ENCODE results near the gene RC3H2.
A peak's percentile ranks its signal among the peaks of the same experiment; 100 is the strongest.

Gene RC3H2

GRCh38 chr9:122940454-122940748 lies 35.2 kb upstream of the RC3H2 start:
- no peak for TF ChIP-seq CTCF (IDR thresholded peaks at IDR 0.05; ENCODE audit: unreplicated experiment in 3 of 3)
- Mint-ChIP-seq H3K27me3 (ENCODE audit: low read depth) (no peaks in the 10 kb centered on the region), H3K36me3 (ENCODE audit: low read depth) (peaks cover 23% of the 10 kb centered on the region), H3K9me3 (no peaks in the 10 kb centered on the region), H3K4me3 (peak overlapping the region; percentile 96 to 99 (median 97)), H3K27ac (peak overlapping the region; percentile 85 to 92 (median 89)), H3K4me1 (peaks cover 27% of the 10 kb centered on the region)

- Mint-ChIP-seq H3K9me3 (no peaks in the 10 kb centered on the region), H3K36me3 (ENCODE audit: low read depth) (peaks cover 19% of the 10 kb centered on the region), H3K27me3 (ENCODE audit: low read depth) (no peaks in the 10 kb centered on the region), H3K27ac (peak overlapping the region; percentile 7 to 39 (median 25)), H3K4me1 (peaks cover 29% of the 10 kb centered on the region), H3K4me3 (peak overlapping the region; percentile 54 to 70 (median 54))
- no peak for TF ChIP-seq CTCF (IDR thresholded peaks at IDR 0.05; ENCODE audit: unreplicated experiment in 3 of 3)
These were observed 34.4 kb upstream of the RC3H2 start for GRCh38 chr9:122939601-122940000.

- H3K27ac Mint-ChIP-seq = no peak overlapping the region
- no peak for TF ChIP-seq CTCF (IDR thresholded peaks at IDR 0.05; ENCODE audit: unreplicated experiment in 3 of 3)
- H3K4me1 Mint-ChIP-seq = peaks cover 34% of the 10 kb centered on the region
- no peaks in the 10 kb centered on the region for H3K27me3 Mint-ChIP-seq (ENCODE audit: low read depth)
- no peak overlapping the region for H3K4me3 Mint-ChIP-seq
- peaks cover 19% of the 10 kb centered on the region for H3K36me3 Mint-ChIP-seq (ENCODE audit: low read depth)
- no peaks in the 10 kb centered on the region for H3K9me3 Mint-ChIP-seq
These were observed 31.7 kb upstream of the RC3H2 start for GRCh38 chr9:122936883-122937282.

GRCh38 chr9:122936464-122936863 lies 31.3 kb upstream of the RC3H2 start:
- H3K27me3 Mint-ChIP-seq (ENCODE audit: low read depth) = no peaks in the 10 kb centered on the region
- TF ChIP-seq CTCF (IDR thresholded peaks at IDR 0.05; ENCODE audit: unreplicated experiment in 3 of 3) = no peak
- H3K9me3 Mint-ChIP-seq = no peaks in the 10 kb centered on the region
- peaks cover 31% of the 10 kb centered on the region for H3K4me1 Mint-ChIP-seq
- H3K4me3 Mint-ChIP-seq = peak overlapping the region in 1 of 3 experiments; percentile 52
- H3K27ac Mint-ChIP-seq = peak overlapping the region in 2 of 3 experiments; percentile 2 to 21
- H3K36me3 Mint-ChIP-seq (ENCODE audit: low read depth) = peaks cover 19% of the 10 kb centered on the region

- Mint-ChIP-seq H3K27me3 (ENCODE audit: low read depth) (no peaks in the 10 kb centered on the region), H3K4me3 (no peak within 1 kb of the TSS), H3K27ac (peak within 1 kb of the TSS in 1 of 3 experiments; percentile 96), H3K9me3 (no peaks in the 10 kb centered on the region), H3K36me3 (ENCODE audit: low read depth) (peaks cover 10% of the 10 kb centered on the region), H3K4me1 (peaks cover 21% of the 10 kb centered on the region)
- TF ChIP-seq CTCF (IDR thresholded peaks at IDR 0.05; ENCODE audit: unreplicated experiment in 3 of 3) = no peak
These were observed 26.3 kb upstream of the RC3H2 start, which contains the start of gene ZBTB26 for GRCh38 chr9:122931226-122932121. Gene ZBTB26 (minus strand): TSS chr9:122931512. CDS start chr9:122919934, 11,578 bp downstream.

Data from nephron (organoid).